Subcutaneous adipose tissue (tissue), 4 donors: ENCODE results near the gene TATDN2. TPM values are rescaled to one million over a fixed set of nuclear protein-coding genes. Genes with fewer than 3 reads are reported as not detected.

Source experiments
- total RNA-seq, 4 donors: library from RNA; depleted of rRNA; stranded (reverse); fragments of >200 nt; gene quantifications; one replicate each; pipeline ENCODE4 v1.1.0, GENCODE V29; 2016
- TF ChIP-seq, protein P1 (sequence below): fragments of 450-650 bp; IDR thresholded peaks from one replicate; pipeline ENCODE4 v1.5.1; 2016; ENCODE audit warnings: low read depth, mild to moderate bottlenecking, control low read depth, antibody characterized with exemption, moderate library complexity

Gene TATDN2
- total RNA-seq, 4 donors from 2014 or later: 11.9 to 21.9 (median 18.1) TPM

DNA sequence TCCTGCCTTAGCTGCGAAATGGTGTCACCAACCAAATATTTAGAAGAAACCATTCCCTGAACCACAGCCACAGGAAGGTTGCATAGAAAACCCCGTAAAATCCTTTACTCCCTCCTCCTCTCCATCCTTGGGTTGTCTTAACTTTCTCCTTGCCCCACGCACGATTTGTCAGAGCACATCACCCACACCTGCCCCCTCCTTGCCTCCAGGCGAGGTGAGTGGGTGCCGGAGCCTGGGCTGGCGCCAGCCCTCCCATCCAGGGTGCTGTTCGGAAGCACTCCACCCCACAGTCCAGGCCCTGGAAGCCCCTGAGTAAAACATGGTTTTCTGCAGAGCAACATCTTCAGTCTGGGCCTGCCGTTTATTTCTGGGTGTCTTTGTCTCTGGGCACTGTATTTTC lies 40.8 kb downstream of the TATDN2 start:
- TF ChIP-seq, protein P1, sequence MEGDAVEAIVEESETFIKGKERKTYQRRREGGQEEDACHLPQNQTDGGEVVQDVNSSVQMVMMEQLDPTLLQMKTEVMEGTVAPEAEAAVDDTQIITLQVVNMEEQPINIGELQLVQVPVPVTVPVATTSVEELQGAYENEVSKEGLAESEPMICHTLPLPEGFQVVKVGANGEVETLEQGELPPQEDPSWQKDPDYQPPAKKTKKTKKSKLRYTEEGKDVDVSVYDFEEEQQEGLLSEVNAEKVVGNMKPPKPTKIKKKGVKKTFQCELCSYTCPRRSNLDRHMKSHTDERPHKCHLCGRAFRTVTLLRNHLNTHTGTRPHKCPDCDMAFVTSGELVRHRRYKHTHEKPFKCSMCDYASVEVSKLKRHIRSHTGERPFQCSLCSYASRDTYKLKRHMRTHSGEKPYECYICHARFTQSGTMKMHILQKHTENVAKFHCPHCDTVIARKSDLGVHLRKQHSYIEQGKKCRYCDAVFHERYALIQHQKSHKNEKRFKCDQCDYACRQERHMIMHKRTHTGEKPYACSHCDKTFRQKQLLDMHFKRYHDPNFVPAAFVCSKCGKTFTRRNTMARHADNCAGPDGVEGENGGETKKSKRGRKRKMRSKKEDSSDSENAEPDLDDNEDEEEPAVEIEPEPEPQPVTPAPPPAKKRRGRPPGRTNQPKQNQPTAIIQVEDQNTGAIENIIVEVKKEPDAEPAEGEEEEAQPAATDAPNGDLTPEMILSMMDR: no peak

DNA sequence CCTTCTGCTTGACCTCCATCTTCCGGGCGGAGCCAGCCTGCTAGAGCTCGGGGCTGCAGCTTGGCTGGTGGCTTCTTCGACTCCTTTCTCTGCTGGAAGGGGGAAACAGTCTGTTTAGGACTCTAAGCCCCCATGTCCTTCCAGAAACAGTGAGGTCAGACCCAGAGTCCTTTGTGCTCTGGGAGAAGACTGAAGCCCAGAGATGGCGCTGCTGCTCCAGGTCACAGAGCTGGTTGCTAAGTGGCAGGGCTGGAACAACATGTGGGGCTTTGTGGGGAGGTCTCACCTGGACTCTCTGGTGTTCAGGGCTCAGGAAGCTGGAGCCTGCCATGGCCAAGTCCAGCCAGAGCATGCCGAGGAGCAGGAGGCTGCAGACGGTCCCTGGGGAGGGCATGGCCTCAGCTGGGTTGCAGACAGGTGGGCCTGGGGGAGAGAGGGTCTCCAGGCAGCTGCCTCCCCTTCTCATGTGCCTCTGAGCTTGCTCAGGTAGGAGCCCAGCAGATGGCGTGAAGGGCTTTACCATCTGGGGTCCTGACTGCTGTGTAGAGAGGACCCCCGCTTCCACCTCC lies 41.6 kb downstream of the TATDN2 start:
- TF ChIP-seq, protein P1: no peak

DNA sequence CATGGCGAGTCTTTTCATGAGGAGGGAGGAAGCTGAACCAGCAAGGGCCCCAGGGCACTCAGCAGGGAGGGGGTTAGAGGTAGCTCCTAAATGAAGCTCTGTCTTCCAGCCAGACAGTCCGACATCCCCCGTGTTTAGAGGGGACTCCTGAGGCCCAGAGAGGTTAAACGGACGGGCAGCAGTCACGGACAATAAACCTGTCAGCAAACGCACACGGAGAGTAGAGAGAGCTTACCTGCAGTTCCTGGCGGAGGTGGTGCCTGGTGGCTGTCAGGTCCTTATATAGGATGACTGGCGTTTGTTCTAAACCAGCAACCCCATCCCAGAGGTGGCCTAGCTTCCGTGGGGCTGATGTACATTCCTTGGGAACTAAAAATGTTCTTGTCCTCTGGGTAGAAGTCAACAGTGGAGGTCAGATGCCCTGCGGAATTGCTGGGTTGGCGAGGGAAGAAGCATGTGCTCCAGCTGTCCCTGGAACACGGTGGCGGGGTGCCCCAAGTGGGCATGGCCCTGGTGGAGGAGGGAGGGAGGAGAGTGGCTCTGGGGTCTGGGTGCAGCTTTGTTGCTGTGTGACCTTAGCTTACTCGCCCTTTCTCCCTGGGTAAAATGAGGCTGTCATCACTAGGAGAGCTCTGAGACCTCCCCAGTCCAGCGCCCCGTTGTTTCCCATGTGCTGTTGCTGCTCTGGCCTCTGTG lies 42.4 kb downstream of the TATDN2 start:
- TF ChIP-seq, protein P1: no peak

DNA sequence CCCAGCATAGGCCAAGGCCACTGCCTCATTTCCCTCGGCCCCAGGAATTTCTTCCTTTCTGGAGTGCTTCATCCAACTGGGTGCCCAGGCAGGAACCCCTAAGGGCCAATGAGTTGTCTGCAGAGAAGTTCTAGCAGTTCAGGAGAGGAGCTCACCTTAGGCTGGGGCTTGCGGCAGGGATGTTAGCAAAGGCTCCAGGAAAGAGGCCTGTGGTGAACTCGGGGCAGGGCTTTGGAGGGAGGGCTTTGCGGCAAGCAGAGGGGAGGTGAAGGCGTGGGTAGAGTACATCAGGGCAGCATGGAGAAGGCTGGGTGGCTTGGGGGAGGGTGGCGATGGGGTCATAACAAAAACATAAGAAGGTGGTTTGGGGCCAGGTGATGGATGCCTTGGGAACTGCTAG lies 43.4 kb downstream of the TATDN2 start:
- TF ChIP-seq, protein P1: no peak

DNA sequence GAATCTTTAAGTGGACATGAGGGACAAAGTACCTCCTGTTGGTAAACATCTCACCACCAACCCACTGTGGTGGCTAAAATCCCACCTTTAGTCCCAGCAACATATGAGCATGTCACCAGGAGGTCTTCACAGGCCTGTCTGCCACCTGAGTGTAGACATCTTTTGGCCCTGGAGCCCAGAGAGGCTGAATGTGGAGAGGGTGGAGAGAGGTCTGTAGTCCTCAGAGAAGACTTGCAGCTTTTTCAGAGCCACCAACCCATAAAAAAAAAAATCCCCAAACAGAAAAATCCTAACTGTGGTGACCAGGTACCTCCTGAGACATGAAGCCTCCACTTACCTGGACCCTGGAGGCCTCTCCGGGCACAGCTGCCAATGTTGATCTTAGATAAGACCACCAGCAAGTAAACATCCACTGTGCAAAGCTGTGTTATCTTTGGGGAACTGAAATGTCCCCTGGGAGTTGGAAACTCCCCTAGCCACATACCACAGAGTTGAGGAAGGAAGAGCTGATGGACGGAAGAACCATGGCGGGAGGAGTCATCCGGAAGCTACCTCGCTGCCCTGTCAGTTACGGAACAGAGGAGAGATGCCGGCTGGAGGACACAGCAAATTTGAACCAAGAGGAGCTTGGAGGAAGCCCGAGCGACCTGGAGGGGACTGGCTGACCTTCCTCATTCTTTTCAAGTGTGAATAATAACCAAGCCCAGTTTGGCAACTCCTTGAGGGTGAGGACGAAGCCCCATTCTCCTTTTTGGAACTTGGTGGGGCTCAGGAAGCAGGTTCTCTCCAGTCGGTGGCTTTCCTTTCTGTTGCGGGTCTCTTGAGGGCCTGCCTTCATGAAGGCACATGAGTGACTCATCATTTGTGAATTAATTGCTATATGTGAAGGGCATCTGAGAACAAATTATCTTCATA lies 44.5 kb downstream of the TATDN2 start, which contains the start of gene GHRL:
TSS of gene GHRL (minus strand) at position 443 of the 915 bp plus-strand sequence. CDS start 2,767 bp downstream, outside the sequence.
- TF ChIP-seq, protein P1: no peak

DNA sequence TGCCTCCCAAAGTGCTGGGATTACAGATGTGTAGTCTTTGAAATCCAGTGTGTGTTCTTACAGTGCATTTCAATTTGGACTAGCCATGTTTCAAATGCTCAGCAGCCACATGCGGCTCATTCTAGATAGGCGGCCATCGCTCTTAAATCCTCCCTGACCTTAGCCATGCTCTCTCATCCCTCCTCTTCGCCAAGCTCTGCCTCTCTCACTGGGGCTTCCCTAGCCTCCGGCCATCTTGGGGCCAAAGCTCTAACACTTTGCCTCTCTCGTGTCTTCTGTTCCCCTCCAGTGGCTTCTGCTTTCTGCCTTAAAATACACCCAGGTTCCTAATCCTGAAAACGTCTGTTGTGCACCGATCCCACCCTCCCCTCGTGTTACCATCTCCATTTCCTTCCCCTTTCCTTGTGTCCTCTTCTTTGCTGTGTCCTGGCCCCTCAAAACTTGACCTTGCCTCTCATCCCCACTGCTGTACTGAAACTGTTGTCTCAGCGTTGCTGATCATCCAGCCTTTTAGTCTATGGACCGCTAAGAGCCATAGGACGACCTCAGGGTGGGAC lies 45.8 kb downstream of the TATDN2 start:
- TF ChIP-seq, protein P1: no peak

DNA sequence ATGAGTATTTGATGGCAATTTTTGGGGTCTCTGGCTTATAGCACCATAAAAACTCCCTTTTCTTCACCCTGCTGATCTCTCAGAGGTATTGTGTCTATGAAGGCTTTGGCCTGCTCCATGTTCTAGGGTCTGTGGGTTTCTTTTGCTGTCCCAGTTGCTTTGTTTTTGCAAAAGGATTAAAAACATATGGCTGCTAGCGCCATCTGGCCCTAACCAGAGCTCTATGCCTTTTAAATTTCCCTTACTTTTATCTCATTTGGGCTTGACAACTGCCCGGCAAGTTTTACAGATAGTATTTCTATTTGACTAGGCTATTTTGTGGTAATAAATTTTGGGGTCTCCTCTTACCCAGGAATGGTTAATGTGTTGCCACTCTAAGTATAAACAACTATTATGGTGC lies 50.9 kb downstream of the TATDN2 start:
- TF ChIP-seq, protein P1: no peak
